IMR-90 (cell line): ENCODE measurements around the gene FMN1. TPM values are rescaled to one million over a fixed set of nuclear protein-coding genes. Genes with fewer than 3 reads are reported as not detected.
"Not testable (repeated sequence)": the region's sequence is repeated elsewhere in the genome, so short reads cannot be mapped to it uniquely, and the experiment has no call there.

Experiments
- ATAC-seq: fragments of 200-7000 bp; cut with Tn5 transposase; 2 replicates; pipeline ENCODE4 v1.9.1; 2020; ENCODE audit warnings: low read depth, mild to moderate bottlenecking, moderate library complexity
- BruUV-seq: library from RNA; stranded (reverse); fragments of 400-500 nt; replicated peaks from 2 replicates; lab custom pipeline; 2021; lab: Mats Ljungman, UMichigan
- CTCF ChIA-PET: fragments of 300-600 bp; formaldehyde crosslinking; extraction: SDS; loops from one replicate; lab custom pipeline; 2021; ENCODE audit warnings: antibody characterized with exemption; lab: Yijun Ruan, JAX
- POLR2A ChIA-PET: fragments of 300-600 bp; sonication (Branson Sonifier 250); formaldehyde crosslinking; loops from one replicate; lab custom pipeline; 2022; ENCODE audit warnings: antibody characterized with exemption; ENCODE audit not compliant: unreplicated experiment; lab: Charles Lee
- DNase-seq: peaks from one replicate; pipeline ENCODE4 v3.0.0; 2013
- H2AFZ ChIP-seq: replicated peaks from 2 replicates; pipeline ENCODE3; 2013; ENCODE audit warnings: low read length, mild to moderate bottlenecking; ENCODE audit not compliant: poor library complexity
- H2AK5ac ChIP-seq: 2 replicates; pipeline ENCODE4 v1.6.1; 2013; ENCODE audit warnings: low read depth, low read length, inconsistent platforms
- H2AK9ac ChIP-seq: replicated peaks from 2 replicates; pipeline ENCODE3; 2013; ENCODE audit warnings: mild to moderate bottlenecking, low read depth, low read length, moderate library complexity; ENCODE audit not compliant: poor library complexity
- H2BK120ac ChIP-seq: 2 replicates; pipeline ENCODE4 v1.6.1; 2013; ENCODE audit warnings: low read depth, low read length, inconsistent platforms
- H2BK15ac ChIP-seq: 3 replicates; pipeline ENCODE4 v1.6.1; 2013; ENCODE audit warnings: low read depth, low read length, inconsistent platforms
- H2BK20ac ChIP-seq: 2 replicates; pipeline ENCODE4 v1.6.1; 2013; ENCODE audit warnings: low read depth, mild to moderate bottlenecking, inconsistent platforms, low read length, moderate library complexity
- H2BK5ac ChIP-seq: 2 replicates; pipeline ENCODE4 v1.6.1; 2013; ENCODE audit warnings: mild to moderate bottlenecking, low read depth, low read length, inconsistent platforms; ENCODE audit not compliant: poor library complexity, severe bottlenecking
- H3K14ac ChIP-seq: replicated peaks from 2 replicates; pipeline ENCODE4 v1.6.1; 2013; ENCODE audit warnings: low read depth, low read length, inconsistent platforms
- H3K18ac ChIP-seq: 2 replicates; pipeline ENCODE4 v1.6.1; 2013; ENCODE audit warnings: low read depth, low read length, control low read depth
- H3K23ac ChIP-seq: 2 replicates; pipeline ENCODE4 v1.6.1; 2013; ENCODE audit warnings: low read depth, low read length, inconsistent platforms
- H3K27ac ChIP-seq: 2 replicates; pipeline ENCODE4 v1.5.1; 2013; ENCODE audit warnings: mild to moderate bottlenecking, control low read depth, low read length; ENCODE audit not compliant: insufficient read depth
- H3K27me3 ChIP-seq: 2 replicates; pipeline ENCODE4 v1.6.1; 2013; ENCODE audit warnings: low read length; ENCODE audit not compliant: control insufficient read depth, insufficient read depth
- H3K36me3 ChIP-seq: 2 replicates; pipeline ENCODE4 v1.6.1; 2013; ENCODE audit warnings: low read length, mixed read lengths; ENCODE audit not compliant: control insufficient read depth, insufficient read depth
- H3K4ac ChIP-seq: 2 replicates; pipeline ENCODE4 v1.6.1; 2013; ENCODE audit warnings: low read depth, low read length, inconsistent platforms
- H3K4me1 ChIP-seq: 2 replicates; pipeline ENCODE4 v1.6.1; 2013; ENCODE audit warnings: low read length, mixed read lengths; ENCODE audit not compliant: control insufficient read depth, insufficient read depth
- H3K4me2 ChIP-seq: 2 replicates; pipeline ENCODE4 v1.6.1; 2013; ENCODE audit warnings: low read depth, mild to moderate bottlenecking, control low read depth, low read length, moderate library complexity
- H3K4me3 ChIP-seq: 2 replicates; pipeline ENCODE4 v1.5.1; 2013; ENCODE audit warnings: low read depth, mild to moderate bottlenecking, control low read depth, low read length, moderate library complexity; ENCODE audit not compliant: insufficient read depth
- H3K56ac ChIP-seq: 2 replicates; pipeline ENCODE4 v1.6.1; 2013; ENCODE audit warnings: low read length, inconsistent platforms; ENCODE audit not compliant: insufficient read depth; ENCODE audit errors: extremely low read depth
- H3K79me1 ChIP-seq, 2 experiments: 2 replicates each; pipeline ENCODE4 v1.6.1; 2013; ENCODE audit warnings: low read length in 2 of 2, inconsistent platforms in 1 of 2, low read depth in 1 of 2
- H3K9ac ChIP-seq: 2 replicates; pipeline ENCODE4 v1.6.1; 2013; ENCODE audit warnings: low read depth, low read length, control low read depth
- H3K9me1 ChIP-seq: 2 replicates; pipeline ENCODE4 v1.6.1; 2013; ENCODE audit warnings: low read length, inconsistent platforms; ENCODE audit not compliant: insufficient read depth
- H3K9me3 ChIP-seq: 2 replicates; pipeline ENCODE4 v1.6.1; 2013; ENCODE audit warnings: low read length; ENCODE audit not compliant: control insufficient read depth, insufficient read depth
- H4K20me1 ChIP-seq: 2 replicates; pipeline ENCODE4 v1.6.1; 2013; ENCODE audit warnings: low read length, inconsistent platforms; ENCODE audit not compliant: insufficient read depth
- H4K5ac ChIP-seq: 2 replicates; pipeline ENCODE4 v1.6.1; 2013; ENCODE audit warnings: mild to moderate bottlenecking, low read depth, low read length, control low read depth
- H4K8ac ChIP-seq, 2 experiments: 2 replicates each; pipeline ENCODE4 v1.6.1; 2013; ENCODE audit warnings: low read depth in 2 of 2, low read length in 2 of 2, control low read depth in 1 of 2, inconsistent platforms in 1 of 2
- H4K91ac ChIP-seq: 2 replicates; pipeline ENCODE4 v1.6.1; 2013; ENCODE audit warnings: low read depth, low read length, inconsistent platforms; ENCODE audit not compliant: insufficient read depth
- RCOR1 ChIP-seq: IDR thresholded peaks from 2 replicates; pipeline ENCODE4 v1.6.1; 2012; ENCODE audit warnings: mild to moderate bottlenecking, low read length, improper control_type of control experiment; ENCODE audit not compliant: insufficient replicate concordance
- WGBS, 2 experiments: methylation state at CpG; one replicate each; pipeline versions ENCODE4 v1.1.5 to v1.1.7; 2013; ENCODE audit warnings: missing lambda C conversion rate in 2 of 2; ENCODE audit not compliant: insufficient read length in 1 of 2; ENCODE audit errors: extremely low coverage in 2 of 2; 5-methylcytosine and 5-hydroxymethylcytosine counted together
- dilution Hi-C: fragments of 300-500 bp; cut with HindIII; formaldehyde crosslinking; loops from one replicate; pipeline ENCODE4 v1.14.3; 2018; ENCODE audit warnings: low sequenced_read_pairs; ENCODE audit not compliant: unreplicated experiment
- in situ Hi-C: fragments of 300-500 bp; cut with MboI; formaldehyde crosslinking; loops from 3 replicates; pipeline ENCODE4 v1.14.3; 2019; ENCODE audit warnings: low sequenced_read_pairs, inconsistent platforms, mixed read lengths
- intact Hi-C: fragments of 100-400 bp; cut with micrococcal nuclease; formaldehyde crosslinking; loops from 2 replicates; pipeline ENCODE4 v1.10.0; 2022
- polyA plus RNA-seq, 3 experiments: library from polyadenylated mRNA; depleted of rRNA; stranded (reverse); fragments of >200 nt; gene quantifications; 2 replicates each; pipeline ENCODE4 v1.2.3, GENCODE V29; 2012; ENCODE audit warnings: low replicate concordance in 1 of 3
- total RNA-seq: library from RNA; depleted of rRNA; stranded (reverse); fragments of >200 nt; gene quantifications from 2 replicates; pipeline ENCODE4 v1.2.3, GENCODE V29; 2012

FMN1 gene
- total and polyA plus RNA-seq, 2 of the 4 experiments (the other 2 are of a cell fraction): 7.3 to 17.6 TPM

GRCh38 chr15:33071451-33071850 lies 123.1 kb downstream of the FMN1 start:
- in situ Hi-C loops (loop anchor here (25.0 kb wide), 1 partner anchor 616 kb away; no protein-coding TSS in a partner anchor), intact Hi-C loops (no loop called here), dilution Hi-C loops (no loop called here)
- H4K91ac ChIP-seq: no peak overlapping the region
- H3K23ac ChIP-seq: no peak overlapping the region
- H4K8ac ChIP-seq: no peak overlapping the region
- H3K9me1 ChIP-seq: peaks cover 21% of the 10 kb centered on the region
- H4K20me1 ChIP-seq: peaks cover 40% of the 10 kb centered on the region; the same call in 1 of the 2 replicates
- peak; percentile 24 for DNase-seq
- BruUV-seq: no TSS peak
- H3K56ac ChIP-seq: no peak overlapping the region
- no peak overlapping the region for H3K18ac ChIP-seq
- H3K27me3 ChIP-seq: no peaks in the 10 kb centered on the region
- POLR2A ChIA-PET: no interaction called here
- peaks cover 24% of the 10 kb centered on the region for H3K4me1 ChIP-seq
- no peak overlapping the region for H2AK5ac ChIP-seq
- ATAC-seq: no peak
- H2AFZ ChIP-seq: no peak overlapping the region
- CTCF ChIA-PET: no interaction called here
- H3K4ac ChIP-seq: no peak overlapping the region
- H2BK15ac ChIP-seq: no peak overlapping the region
- whole genome bisulfite sequencing, 2 experiments: 83% methylated on average over 2 of the region's 3 CpGs; no CpG with 5 or more reads in 1 of the 2 experiments
- H3K27ac ChIP-seq: no peak overlapping the region
- H2BK20ac ChIP-seq: no peak overlapping the region
- no peak overlapping the region for H3K14ac ChIP-seq
- no peak overlapping the region for H4K5ac ChIP-seq
- H3K36me3 ChIP-seq: no peaks in the 10 kb centered on the region
- no peak for TF ChIP-seq RCOR1
- H2BK5ac ChIP-seq: no peak overlapping the region
- no peak overlapping the region for H2BK120ac ChIP-seq
- H3K4me2 ChIP-seq: no peak overlapping the region
- no peak overlapping the region for H3K4me3 ChIP-seq
- H3K9ac ChIP-seq: no peak overlapping the region
- no peaks in the 10 kb centered on the region for H3K9me3 ChIP-seq
- H3K79me1 ChIP-seq: peaks cover 21 to 67% of the 10 kb centered on the region in 2 experiments; a peak in 3 of 4 replicates
- no peak overlapping the region for H2AK9ac ChIP-seq

DNA sequence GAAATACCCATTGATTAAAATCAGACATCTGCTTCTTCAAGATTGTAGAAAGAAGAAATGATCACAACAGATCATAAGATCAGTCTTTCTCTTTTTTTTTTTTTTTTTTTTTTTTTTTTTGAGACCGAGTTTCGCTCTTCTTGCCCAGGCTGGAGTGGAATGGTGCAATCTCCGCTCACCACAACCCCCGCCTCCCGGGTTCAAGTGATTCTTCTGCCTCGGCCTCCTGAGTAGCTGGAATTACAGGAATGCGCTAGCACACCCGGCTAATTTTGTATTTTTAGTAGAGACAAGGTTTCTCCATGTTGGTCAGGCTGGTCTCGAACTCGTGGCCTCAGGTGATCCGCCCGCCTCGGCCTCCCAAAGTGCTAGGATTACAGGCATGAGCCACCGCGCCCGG lies 124.6 kb downstream of the FMN1 start:
- H2BK120ac ChIP-seq, H3K4me3 ChIP-seq, H3K18ac ChIP-seq, CTCF ChIA-PET, H2AFZ ChIP-seq, H3K9ac ChIP-seq, H3K4me2 ChIP-seq, H3K14ac ChIP-seq, H3K27me3 ChIP-seq, H2AK5ac ChIP-seq, DNase-seq, H3K56ac ChIP-seq, H2BK5ac ChIP-seq, H4K8ac ChIP-seq, BruUV-seq, intact Hi-C loops, H3K9me3 ChIP-seq, H2AK9ac ChIP-seq, H3K4ac ChIP-seq, dilution Hi-C loops, ATAC-seq, H2BK20ac ChIP-seq, H3K36me3 ChIP-seq, H4K5ac ChIP-seq, POLR2A ChIA-PET, H3K27ac ChIP-seq, H3K23ac ChIP-seq, H2BK15ac ChIP-seq, H4K91ac ChIP-seq: not testable (repeated sequence)
- peaks cover 39% of the 10 kb centered on the region; the same call in 1 of the 2 replicates for H4K20me1 ChIP-seq
- WGBS, 2 experiments: 100% methylated on average over 7 of the region's 16 CpGs; no CpG with 5 or more reads in 1 of the 2 experiments
- peaks cover 21% of the 10 kb centered on the region for H3K9me1 ChIP-seq
- peaks cover 25% of the 10 kb centered on the region for H3K4me1 ChIP-seq
- in situ Hi-C loops: loop anchor here (25.0 kb wide), 1 partner anchor 617 kb away; no protein-coding TSS in a partner anchor
- peaks cover 14 to 63% of the 10 kb centered on the region in 2 experiments; a peak in 3 of 4 replicates for H3K79me1 ChIP-seq
